Gastrocnemius medialis (tissue), 4 donors: ENCODE results near the gene MERTK. TPM values are rescaled to one million over a fixed set of nuclear protein-coding genes. Genes with fewer than 3 reads are reported as not detected.

ENCODE experiments used
- ATAC-seq, 2 donors: fragments of 150-250 bp; one replicate each; pipeline ENCODE4 v1.9.1; 2016
- DNase-seq, 2 donors: peaks; one replicate each; pipeline ENCODE4 v3.0.0-alpha.2; 2019
- H3K27ac ChIP-seq, 4 donors: fragments of 200-600 bp; sonication (generic); 1 replicate in 1 of 4; 2 replicates in 3 of 4; pipeline ENCODE4 v1.5.1; 2016 to 2018; ENCODE audit warnings: mild to moderate bottlenecking in 2 of 4, moderate library complexity in 1 of 4
- H3K27me3 ChIP-seq, 3 donors: fragments of 200-600 bp; sonication (generic) in 2 of 3; 1 replicate in 1 of 3; 2 replicates in 2 of 3; pipeline versions ENCODE4 v1.5.1 to v1.6.0; 2016 to 2019; ENCODE audit warnings: mild to moderate bottlenecking in 1 of 3, moderate library complexity in 1 of 3
- H3K36me3 ChIP-seq, 2 donors: fragments of 200-600 bp; sonication (generic) in 1 of 2; one replicate each; pipeline ENCODE4 v1.5.1; 2017 to 2018
- H3K4me1 ChIP-seq, 2 donors: fragments of 200-600 bp; sonication (generic) in 1 of 2; one replicate each; pipeline ENCODE4 v1.5.1; 2016 to 2017; ENCODE audit warnings: mild to moderate bottlenecking in 2 of 2
- H3K4me3 ChIP-seq, 4 donors: fragments of 200-600 bp; sonication (generic) in 3 of 4; 1 replicate in 1 of 4; 2 replicates in 3 of 4; pipeline ENCODE4 v1.5.1; 2016 to 2019; ENCODE audit warnings: mild to moderate bottlenecking in 2 of 4
- H3K9me3 ChIP-seq, 3 donors: fragments of 200-600 bp; sonication (generic) in 2 of 3; 1 replicate in 1 of 3; 2 replicates in 2 of 3; pipeline ENCODE4 v1.5.1; 2016 to 2019
- POLR2A ChIP-seq, 2 donors: fragments of 450-650 bp; IDR thresholded peaks; one replicate each; pipeline ENCODE4 v1.6.1; 2017; ENCODE audit warnings: antibody characterized with exemption in 2 of 2, mild to moderate bottlenecking in 2 of 2, moderate library complexity in 2 of 2
- in situ Hi-C, 4 donors: fragments of 200-750 bp; cut with MboI; loops; one replicate each; pipeline versions ENCODE4 v1.15.0 to v1.8.0; 2017; ENCODE audit warnings: low sequenced_read_pairs in 4 of 4
- intact Hi-C: fragments of 100-400 bp; cut with DNase I; formaldehyde crosslinking; loops from one replicate; pipeline ENCODE4 v1.15.1; 2023; ENCODE audit warnings: low total_unique reads
- total RNA-seq, 4 donors: library from RNA; depleted of rRNA; stranded (reverse); fragments of >200 nt; gene quantifications; one replicate each; pipeline versions ENCODE4 v1.1.0 to v1.2.3, GENCODE V29; 2016
- TF ChIP-seq, protein P1 (sequence below), 5 experiments: fragments of 450-650 bp in 3 of 5; fragments of 200-600 bp in 2 of 5; sonication (generic) in 2 of 5; IDR thresholded peaks in 4 of 5; conservative IDR thresholded peaks in 1 of 5; 1 replicate in 4 of 5; 2 replicates in 1 of 5; pipeline ENCODE4 v1.5.1; 2016 to 2019; ENCODE audit warnings: antibody characterized with exemption in 5 of 5, mild to moderate bottlenecking in 3 of 5, moderate library complexity in 3 of 5

Gene MERTK
- total RNA-seq, 4 donors from 2014 or later: 2.4 to 5.7 (median 3.7) TPM

DNA sequence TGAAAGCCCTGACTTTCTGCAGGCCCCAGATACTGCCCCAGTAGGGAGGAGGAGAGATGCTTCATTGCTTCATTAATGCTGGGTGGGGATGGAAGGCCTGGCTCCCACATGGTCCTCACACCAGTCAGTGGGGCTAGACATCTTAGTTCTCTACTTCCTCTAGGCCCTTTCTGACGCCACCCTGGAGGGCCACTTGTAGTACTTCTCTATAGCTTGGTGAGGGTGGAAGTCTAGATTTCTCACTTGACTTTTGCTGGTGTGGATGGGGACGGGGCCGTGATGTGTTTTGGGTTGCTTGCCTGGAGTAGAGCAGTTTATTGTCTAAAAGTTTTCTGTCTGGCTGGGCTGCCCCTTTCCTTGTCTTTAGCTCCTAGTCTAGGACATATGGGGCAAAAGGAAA, 18.7 kb downstream of the MERTK start:
- DNase-seq (no peak), ATAC-seq (no peak)
- no peak for TF ChIP-seq POLR2A (IDR thresholded peaks at IDR 0.05)
- TF ChIP-seq, protein P1, sequence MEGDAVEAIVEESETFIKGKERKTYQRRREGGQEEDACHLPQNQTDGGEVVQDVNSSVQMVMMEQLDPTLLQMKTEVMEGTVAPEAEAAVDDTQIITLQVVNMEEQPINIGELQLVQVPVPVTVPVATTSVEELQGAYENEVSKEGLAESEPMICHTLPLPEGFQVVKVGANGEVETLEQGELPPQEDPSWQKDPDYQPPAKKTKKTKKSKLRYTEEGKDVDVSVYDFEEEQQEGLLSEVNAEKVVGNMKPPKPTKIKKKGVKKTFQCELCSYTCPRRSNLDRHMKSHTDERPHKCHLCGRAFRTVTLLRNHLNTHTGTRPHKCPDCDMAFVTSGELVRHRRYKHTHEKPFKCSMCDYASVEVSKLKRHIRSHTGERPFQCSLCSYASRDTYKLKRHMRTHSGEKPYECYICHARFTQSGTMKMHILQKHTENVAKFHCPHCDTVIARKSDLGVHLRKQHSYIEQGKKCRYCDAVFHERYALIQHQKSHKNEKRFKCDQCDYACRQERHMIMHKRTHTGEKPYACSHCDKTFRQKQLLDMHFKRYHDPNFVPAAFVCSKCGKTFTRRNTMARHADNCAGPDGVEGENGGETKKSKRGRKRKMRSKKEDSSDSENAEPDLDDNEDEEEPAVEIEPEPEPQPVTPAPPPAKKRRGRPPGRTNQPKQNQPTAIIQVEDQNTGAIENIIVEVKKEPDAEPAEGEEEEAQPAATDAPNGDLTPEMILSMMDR (IDR thresholded peaks at IDR 0.05 in 4 of 5, conservative IDR thresholded peaks at IDR 0.05 in 1 of 5): no peak
- no peaks in the 10 kb centered on the region for H3K4me1 ChIP-seq
- H3K4me3 ChIP-seq: no peak overlapping the region
- H3K9me3 ChIP-seq: no peaks in the 10 kb centered on the region
- no peaks in the 10 kb centered on the region for H3K36me3 ChIP-seq
- no peaks in the 10 kb centered on the region for H3K27me3 ChIP-seq
- H3K27ac ChIP-seq: no peak overlapping the region
- intact Hi-C loops (no loop called here), in situ Hi-C loops (no loop called here)

DNA sequence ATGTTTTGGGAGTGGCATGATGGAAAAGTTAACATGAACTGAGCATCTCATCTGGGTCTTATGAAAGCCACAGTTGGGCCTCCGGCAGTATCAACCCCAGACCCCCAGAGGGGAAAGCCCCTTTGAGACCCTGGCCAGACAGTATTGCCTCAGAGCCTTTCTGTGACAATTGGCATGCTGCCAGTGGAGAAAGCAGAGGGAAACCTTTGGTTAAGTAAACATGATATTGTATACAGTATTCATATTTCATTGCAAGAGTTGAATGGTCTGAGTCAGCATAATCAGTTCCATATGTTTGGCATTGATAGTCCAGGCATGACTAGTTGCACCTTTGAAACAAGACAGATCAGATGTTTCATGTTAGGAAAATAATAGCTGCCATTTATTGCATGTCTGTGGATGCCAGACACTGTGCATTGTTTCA, 20.0 kb downstream of the MERTK start:
- Histone ChIP-seq H3K27me3 (no peaks in the 10 kb centered on the region), H3K9me3 (no peaks in the 10 kb centered on the region), H3K36me3 (no peaks in the 10 kb centered on the region), H3K27ac (no peak overlapping the region), H3K4me3 (no peak overlapping the region), H3K4me1 (no peaks in the 10 kb centered on the region)
- intact Hi-C loops (no loop called here), in situ Hi-C loops (no loop called here)
- ATAC-seq (no peak), DNase-seq (no peak)
- no peak for TF ChIP-seq POLR2A (IDR thresholded peaks at IDR 0.05)
- TF ChIP-seq, protein P1 (IDR thresholded peaks at IDR 0.05 in 4 of 5, conservative IDR thresholded peaks at IDR 0.05 in 1 of 5): no peak

DNA sequence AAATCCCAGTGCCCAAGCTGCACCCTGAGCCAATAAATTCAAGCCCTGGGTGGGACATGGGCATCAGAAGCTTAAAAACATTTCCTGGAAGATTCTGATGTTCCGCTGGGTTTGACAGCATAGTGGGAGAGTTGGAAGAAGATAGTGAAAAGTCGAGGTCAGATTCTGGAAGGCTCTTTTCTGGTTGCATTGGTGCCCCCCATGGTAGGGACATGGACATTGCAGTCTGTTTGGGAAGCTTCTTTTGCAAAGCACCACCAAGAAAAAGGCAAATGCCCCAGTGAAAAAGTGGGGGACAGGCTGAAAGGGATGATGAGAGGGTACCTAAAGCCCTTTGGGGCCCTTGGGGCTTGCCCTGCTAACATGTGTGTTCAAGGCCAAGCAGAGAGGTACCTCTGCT, 21.0 kb downstream of the MERTK start:
- intact Hi-C loops: no loop called here
- in situ Hi-C loops: no loop called here
- no peaks in the 10 kb centered on the region for H3K4me1 ChIP-seq
- no peaks in the 10 kb centered on the region for H3K27me3 ChIP-seq
- no peak overlapping the region for H3K4me3 ChIP-seq
- no peaks in the 10 kb centered on the region for H3K9me3 ChIP-seq
- H3K36me3 ChIP-seq: no peaks in the 10 kb centered on the region
- DNase-seq (no peak), ATAC-seq (no peak)
- TF ChIP-seq, protein P1 (IDR thresholded peaks at IDR 0.05 in 4 of 5, conservative IDR thresholded peaks at IDR 0.05 in 1 of 5): no peak
- no peak for TF ChIP-seq POLR2A (IDR thresholded peaks at IDR 0.05)
- H3K27ac ChIP-seq: no peak overlapping the region

DNA sequence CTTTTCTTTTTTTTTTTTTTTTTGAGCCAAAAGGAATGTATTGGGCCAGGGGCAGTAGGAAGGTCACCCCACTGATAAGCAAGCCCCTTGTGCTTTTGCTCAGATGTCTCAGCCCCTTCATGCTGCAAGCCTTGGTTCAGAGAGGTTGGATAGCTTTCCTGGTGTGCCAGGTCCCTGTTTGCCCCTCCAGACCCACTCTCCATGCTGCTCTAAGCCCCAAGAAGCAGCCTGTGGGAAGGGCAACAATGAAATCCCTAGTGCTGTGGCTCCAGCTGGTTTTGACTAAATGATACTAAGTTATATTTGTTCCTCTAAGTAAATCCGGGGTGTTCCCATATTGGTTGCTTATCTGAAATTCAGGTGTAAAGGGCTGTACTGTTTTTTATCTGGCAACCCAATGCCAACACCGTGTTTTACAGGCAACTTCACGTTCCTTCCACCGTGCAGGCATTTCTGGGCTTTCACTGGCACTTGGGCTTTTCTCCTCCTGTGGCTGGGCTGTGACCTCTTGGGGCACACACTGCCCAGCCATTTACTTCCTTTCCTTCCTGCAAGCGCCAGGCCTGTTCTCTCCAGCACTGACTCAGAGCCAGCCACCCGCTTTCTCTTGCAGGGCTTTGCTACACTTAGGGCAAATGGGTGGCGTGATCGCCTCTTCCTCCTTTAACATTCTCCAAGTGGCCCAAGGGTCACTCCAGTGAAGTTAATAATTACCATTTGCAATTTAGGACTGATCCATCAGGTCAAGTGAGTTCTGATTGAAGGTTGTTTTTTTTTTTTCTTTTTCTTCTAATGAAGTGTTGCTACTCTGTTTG, 21.6 kb downstream of the MERTK start:
- no peak overlapping the region for H3K4me3 ChIP-seq
- TF ChIP-seq POLR2A (IDR thresholded peaks at IDR 0.05): no peak
- TF ChIP-seq, protein P1 (IDR thresholded peaks at IDR 0.05 in 4 of 5, conservative IDR thresholded peaks at IDR 0.05 in 1 of 5): no peak
- no peak for ATAC-seq
- DNase-seq: no peak
- H3K4me1 ChIP-seq: no peaks in the 10 kb centered on the region
- intact Hi-C loops: no loop called here
- H3K27me3 ChIP-seq: no peaks in the 10 kb centered on the region
- no peaks in the 10 kb centered on the region for H3K9me3 ChIP-seq
- no peak overlapping the region for H3K27ac ChIP-seq
- H3K36me3 ChIP-seq: no peaks in the 10 kb centered on the region
- in situ Hi-C loops: no loop called here
